SHP77 (cell line): ENCODE measurements around the gene LRP2BP.
"Not testable (repeated sequence)": the region's sequence is repeated elsewhere in the genome, so short reads cannot be mapped to it uniquely, and the experiment has no call there.

Experiments
- DNase-seq, 2 experiments: peaks; one replicate each; lab custom pipeline; 2025; lab: John Stamatoyannopoulos, UW

Gene LRP2BP

DNA sequence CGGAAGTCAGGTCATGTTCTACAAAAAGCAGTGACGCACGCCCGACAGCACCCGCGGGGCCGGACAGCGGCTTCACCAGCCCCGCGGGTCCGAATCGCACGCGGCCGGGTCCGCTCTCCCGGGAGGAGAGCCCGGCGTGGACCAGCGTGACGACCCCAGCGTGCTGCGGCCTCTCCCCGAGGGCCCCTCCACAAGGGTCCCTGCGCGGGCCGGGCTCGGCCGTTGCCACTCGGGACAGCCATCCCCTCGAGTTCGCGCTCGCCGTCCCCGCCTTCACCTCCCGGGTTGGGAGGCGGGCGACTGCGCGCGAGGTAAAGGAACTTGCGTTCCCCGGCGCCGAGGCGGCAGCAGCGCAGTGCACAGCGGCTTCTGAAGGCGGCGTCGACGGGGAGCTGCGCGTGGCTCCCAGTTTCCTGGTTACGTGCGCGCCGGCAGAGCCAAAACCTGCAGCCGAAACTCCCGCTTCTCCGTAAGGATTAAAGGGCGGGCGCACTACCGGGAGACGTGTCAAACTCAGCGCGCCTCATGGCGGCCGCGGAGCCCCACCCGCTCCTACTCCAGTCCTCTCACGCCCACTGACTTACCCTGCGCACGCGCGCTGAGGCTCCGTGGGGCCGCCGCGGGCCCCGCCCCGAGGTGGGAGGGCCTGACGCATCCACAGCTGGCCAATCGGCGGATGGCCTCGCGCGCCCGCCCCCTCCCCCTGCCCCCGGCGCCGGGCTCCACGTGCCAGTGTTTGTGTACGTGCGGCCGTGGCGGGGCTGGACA lies 416 bp upstream of the LRP2BP start:
- peak; percentile 60 to 82 for DNase-seq

DNA sequence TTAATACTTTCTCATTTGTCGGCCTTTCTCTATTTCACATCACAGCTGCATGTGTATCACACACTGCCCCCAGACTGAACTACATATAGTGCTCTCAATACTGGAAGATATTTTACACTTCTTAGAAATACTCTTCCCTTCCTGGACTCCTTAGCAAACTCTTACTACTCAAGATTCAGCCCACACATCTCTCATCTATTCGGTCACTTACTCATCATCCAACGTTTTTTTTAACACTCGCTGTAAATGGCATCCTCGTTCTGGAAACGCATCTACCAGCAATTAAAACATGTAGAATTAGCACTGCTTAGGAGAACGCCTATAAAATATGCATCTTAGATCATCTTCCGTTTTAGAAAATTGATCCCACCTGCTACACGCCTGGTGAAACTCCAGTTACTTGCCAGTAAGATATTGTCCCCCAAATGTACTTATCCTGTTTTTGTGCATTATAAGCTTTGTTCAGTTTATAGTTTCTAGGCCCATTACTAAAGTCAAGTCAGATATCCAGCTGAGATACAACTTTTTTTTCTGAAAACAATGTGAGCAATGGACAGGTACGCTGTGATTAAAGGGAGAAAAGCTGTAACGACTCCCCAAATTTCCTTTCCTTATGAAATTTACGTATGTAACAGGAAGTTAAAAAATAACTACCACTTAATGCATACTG lies 1.0 kb downstream of the LRP2BP start:
- DNase-seq: no peak

DNA sequence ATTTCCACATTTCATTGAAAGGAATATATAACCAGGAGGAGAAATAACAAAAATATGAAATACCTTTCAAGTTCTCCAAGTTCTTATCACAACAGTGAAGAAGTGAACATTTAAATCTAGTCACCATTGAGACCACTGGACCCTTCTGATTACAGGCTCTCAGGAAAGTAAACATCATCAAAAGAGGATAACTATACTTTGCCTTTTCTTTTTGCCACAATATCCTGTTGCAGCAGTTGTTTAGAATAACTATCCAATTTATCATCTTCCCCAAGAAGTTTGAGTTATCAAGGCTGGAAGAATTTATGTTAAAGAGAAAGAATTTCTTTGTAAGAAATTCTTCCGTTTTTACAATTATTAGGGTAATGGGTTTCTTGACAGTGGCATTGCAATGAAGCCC lies 3.6 kb downstream of the LRP2BP start:
- DNase-seq: no peak

DNA sequence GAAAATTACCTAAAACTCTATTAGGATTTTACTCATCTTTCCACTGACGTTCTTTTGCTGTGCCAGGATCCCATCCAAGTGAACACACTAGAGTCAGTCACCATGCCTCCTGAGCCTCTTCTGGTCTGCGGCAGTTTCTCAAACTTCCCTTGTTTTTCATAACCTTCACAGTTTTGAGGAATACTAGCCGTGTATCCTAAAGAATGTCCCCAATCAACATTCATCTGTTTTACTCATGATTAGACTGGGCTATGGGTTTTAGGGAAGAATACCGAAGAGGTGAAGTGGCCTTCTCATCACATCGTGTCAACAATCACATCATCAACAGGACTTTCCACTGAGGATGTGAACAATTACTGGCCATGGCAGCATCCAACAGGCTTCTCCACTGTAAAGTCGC lies 4.8 kb downstream of the LRP2BP start:
- DNase-seq: no peak

DNA sequence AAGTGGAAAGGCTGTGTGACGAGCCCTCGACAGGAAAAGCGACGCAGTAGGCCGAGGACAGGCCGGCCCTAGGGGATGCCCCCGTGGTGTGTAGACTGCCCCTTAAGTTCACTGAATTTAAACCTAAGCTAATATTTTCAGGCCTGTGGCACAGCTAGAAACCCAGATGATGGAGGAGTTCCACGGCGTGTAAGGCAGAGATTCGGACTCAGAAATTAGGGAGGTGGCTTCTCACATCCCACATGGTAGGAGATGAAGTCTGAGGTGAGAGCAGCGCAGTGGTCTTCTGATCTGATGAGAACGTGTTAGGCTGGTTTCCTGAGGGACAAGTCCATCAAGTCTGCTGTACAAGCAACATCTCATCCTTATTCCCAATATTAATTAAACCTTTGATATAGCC lies 7.8 kb downstream of the LRP2BP start:
- no peak for DNase-seq

DNA sequence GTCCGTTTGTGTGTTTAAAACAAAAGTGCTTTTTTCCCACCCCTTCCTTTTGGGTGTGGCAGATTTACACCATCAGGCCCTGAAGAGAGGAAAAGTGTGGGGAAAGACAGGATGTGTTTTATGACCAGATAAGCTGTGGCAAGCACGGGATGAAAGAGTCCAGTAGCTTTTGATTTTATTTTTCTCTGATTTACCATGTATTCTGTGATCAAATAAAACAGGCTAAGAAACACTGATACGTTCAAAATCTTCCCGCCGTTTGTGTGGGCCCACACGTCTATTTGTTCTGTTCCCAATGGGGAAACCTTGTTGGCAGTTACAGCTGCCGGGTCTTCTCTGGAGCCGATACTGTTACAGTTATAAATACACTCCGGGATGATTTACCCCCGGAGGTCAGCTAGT lies 10.8 kb downstream of the LRP2BP start:
- peak in 1 of 2 experiments; percentile 1 for DNase-seq

DNA sequence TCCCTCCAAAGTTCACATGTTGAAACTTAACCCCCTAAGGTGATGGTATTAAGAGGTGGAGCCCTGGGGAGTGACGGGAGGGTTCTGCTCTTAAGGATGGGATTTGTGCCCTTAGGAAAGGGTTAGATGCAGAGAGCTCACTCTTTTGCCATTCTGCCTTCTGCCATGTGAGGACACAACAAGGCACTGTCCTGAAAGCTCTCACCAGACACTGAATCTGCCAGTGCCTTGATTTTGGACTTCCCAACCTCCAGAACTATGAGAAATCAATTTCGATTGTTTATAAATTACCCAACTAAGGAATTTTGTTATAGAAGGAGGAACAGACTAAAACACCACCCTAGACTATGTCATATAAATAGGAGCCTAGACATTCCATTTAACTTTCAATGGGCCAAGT lies 11.7 kb downstream of the LRP2BP start:
- no peak for DNase-seq

DNA sequence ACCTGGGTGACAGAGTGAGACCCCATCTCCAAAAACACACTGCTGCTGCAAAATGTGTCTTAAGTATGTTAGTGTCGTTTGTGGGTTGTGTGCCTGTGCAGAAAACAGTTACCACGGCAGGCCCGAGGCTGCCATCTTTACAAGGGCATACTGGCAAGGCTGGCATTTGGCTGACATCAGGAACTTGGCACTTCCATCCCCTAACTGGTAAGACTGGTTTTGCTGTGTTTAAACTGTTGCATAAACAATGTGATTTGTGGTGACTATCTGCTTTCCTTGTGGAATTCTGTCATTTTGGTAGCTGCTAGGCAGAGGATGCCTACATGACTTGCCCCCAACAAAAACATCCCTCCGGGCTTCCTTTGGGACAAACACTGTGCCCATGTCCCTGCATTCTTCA lies 12.3 kb downstream of the LRP2BP start:
- DNase-seq: no peak

DNA sequence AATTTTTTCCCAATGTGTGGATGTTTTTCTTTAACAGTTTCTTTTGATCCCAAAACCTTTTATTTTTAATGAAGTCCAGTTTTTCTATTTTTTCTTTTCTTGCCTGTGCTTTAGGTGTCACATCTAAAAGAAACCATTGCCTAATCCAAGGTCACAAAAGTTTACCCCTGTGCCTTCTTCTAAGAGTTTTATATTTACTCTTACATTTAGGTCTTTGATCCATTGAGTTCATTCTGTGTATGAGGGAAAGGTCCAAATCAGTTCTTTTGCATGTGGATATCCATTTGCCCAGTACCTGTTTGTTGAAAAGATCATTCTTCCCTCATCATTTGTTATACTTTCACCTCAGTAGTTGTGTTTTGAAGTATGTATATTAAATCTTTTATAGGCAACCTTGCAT lies 13.0 kb downstream of the LRP2BP start:
- DNase-seq: no peak

DNA sequence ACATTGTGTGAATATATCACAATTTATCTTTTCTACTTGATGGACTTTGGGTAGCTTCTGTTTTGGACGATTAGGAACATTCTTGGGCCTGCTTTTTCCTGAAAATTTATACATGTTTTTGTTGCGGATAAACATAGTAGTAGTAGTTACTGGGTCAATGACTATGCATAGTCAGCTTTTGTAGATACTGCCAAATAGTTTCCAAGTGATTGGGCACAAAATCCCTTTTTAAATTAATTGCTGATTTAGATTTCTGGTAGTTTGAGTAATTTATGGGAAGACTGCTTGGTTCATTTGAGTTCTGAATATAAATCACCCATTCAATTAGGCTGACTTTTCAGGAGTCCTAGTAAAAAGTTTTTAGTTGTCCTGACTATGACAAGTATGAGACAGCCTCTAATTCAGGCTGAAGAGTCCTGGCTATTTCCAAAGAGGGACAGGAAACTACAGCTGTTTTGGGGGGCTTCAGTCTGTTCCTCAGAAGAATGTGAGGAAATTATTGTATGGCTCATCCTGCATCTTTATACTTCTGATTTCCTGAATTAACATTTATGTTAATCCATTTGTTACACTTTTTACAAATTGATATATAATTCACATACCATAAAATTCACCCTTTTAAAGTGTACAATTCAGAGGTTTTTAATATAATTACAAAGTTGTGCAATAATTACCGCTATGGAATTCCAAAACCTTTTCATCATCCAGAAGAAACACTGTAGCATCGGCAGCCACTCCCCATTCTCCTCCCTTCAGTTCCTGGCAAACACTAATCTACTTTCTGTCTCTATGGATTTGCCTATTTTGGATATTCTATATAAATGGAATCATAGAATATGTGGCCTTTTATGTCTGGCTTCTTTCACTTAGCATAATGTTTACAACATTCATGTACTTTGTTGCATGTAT lies 14.2 kb downstream of the LRP2BP start:
- no peak for DNase-seq

DNA sequence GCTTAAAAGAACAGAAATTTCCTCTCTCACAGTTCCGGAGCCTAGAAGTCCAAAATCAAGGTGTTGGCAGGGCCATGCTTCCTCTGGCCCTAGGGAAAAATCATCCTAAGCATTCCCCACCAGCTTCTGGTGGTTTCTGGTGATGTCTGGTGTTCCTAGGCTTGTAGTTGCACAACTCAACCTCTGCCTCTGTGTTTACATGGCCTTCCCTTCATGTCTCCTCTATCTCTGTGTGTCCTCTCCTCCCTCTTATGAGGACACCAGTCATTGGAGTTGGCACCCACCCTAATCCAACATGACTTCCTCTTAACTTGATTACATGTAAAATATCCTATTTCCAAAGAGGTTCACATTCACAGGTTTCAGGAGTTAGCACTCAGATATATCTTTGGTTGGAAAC lies 15.4 kb downstream of the LRP2BP start:
- DNase-seq: no peak

DNA sequence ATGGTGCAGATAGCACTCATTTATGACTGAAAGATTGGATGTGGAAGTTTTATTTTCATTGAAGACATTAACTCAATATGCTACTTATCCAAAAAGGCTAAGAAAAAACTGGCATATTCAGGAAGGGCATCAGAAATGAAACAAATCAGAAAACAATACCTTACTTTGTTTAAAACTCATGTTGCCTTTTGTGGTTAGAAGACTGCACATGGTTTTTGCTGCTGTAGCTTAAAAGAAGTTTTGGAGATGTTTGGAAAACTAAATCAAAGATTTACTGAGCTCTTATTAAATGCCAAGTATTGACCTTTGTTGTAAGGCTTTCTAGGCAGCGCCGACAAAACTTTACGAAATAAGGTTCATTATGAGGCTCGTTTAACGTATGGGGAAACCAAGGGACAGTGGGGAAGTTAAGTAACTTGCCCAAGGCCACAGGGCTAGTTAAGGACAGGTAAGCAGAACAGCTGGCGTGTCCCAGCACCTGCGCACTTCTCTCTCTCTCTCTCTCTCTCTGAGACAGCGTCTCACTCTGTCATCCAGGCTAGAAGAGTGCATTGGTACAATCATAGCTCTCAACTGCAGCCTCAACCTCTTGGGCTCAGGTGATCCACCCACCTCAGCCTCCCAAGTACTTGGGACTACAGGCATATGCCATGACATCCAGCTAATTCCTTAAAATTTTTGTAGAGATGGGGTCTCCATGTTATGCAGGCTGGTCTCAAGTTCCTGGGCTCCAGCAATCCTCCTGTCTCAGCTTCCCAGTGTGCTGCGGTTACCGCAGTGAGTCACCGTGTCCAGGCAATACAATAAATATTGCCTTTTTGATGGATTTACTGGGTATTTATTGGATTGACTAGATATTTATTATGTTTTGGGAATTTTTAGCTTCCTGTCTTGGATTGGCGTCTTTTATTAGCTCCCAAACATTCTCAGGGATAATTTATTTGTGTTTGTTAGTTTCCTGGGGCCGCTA lies 16.1 kb downstream of the LRP2BP start:
- no peak for DNase-seq

DNA sequence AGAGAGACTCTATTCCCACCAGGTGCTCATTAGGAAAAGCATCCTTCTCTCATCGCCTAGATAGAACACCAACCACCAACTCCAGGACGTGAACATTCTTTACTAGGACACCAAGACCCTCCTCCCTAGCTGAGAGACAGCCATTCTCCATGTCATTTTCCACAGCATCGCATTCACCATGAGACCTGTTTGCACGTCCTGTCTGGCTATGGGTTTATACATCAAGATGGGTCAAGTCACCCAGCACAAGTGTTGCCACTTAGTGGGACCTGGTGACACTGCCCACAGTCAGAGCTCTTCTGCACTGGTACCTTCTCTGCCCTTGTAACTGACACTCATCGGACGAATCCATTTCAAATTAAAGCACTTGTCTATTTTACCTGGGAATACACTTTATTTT lies 17.5 kb downstream of the LRP2BP start:
- DNase-seq: no peak

DNA sequence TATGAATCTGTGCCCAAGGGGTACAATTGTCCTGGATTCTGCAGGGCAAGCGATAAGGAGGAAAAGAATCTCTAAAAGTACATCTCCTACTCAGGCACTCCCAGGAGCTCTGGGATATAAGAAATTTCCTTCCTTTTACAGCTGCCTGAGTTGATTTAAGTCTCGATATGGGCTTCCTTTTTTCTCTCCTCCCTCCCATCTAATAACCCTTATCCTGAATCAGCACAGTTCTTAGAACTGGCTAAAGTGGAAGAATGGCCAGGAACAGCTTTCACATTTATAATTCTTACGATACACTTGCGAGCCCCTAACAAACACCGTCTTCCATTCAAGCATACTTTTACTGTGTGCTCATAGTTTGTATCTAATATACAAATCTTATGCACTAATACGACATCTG lies 21.2 kb downstream of the LRP2BP start:
- DNase-seq: no peak

DNA sequence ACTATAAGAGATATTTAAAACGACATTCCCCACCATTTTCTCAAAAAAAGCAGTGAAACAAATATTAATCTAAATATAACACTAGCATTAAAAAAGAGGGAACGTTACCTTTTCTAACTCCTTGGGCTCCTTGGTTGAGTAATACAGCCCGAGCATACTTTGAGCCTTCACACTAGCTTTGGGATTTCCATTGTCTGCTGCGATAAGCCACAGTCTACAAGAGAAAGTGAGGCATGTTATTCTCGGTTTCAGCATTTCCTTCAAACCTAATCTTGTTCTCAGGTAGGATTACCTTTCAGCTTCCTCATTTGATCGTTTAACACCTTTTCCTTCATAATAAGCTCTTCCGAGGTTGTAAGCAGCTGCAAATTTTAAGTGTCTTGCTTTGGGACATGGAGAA lies 21.7 kb downstream of the LRP2BP start:
- no peak for DNase-seq

DNA sequence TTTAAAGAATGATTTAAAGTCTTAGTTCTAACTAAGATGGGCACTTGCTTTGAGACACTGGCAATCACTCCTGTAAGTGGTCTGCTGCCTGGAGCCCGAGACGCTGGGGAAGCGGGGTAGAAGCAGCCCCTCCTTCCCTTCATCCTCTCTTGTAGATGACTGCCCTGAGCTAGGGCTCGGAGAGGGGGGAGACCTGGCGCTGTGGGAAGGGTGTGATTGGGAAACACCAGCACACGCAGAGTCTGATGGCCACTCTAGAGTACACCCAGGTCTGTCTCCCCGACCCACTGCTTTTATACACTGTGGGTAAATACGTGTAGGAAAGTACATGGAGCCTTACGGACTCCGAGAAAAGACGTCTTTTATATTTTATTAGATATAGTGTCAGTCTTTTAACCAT lies 24.0 kb downstream of the LRP2BP start:
- DNase-seq: no peak

DNA sequence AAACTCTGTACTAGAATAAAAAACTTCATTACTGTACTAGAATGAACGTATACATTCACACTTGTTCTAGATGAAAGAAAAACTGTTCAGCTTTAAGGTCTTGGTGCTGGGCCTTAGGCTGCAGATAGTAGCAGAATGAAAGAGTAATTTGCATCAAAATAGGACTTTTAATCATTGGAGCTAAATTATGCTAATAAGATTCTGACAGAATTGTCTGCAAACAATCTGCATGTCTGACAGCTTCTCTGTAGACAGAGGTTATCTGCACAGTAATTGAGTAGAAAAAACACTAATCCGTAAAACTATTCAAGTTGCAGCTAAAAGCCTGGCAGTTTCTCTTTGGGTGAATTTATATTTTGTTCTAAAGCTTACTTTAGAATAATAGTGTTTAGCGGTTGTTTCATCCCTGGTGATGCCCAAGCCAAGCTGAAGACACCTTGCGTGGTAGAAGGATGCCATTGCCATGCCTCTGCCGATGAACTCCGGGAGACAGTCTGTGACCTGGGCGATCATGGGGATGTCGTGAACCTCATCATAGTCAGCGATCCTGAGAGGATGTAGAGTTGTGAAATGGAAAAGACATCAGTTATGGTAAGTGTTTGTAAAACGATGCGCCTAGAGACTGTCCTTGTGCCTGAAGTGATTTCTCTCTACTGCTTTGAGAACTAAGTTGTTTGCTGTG lies 25.3 kb downstream of the LRP2BP start:
- DNase-seq: no peak

DNA sequence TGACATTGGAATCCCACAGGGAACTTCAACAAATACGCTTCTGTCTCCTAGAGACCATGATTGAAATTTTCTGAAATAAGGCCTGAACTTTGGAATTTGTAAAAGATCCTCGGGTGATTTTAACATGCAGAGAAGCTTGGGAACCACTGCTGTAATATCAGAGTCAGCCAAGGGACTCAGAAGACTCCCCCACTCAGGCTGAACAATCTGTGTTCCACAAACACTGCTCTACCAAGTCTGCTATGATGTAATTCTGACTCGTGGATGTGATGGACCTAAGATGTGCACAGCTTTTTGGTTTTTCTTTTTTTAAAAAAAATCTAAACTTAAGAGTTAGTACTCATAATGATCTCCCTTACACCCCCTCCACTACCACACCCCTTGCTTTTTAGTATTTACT lies 26.0 kb downstream of the LRP2BP start:
- no peak for DNase-seq

DNA sequence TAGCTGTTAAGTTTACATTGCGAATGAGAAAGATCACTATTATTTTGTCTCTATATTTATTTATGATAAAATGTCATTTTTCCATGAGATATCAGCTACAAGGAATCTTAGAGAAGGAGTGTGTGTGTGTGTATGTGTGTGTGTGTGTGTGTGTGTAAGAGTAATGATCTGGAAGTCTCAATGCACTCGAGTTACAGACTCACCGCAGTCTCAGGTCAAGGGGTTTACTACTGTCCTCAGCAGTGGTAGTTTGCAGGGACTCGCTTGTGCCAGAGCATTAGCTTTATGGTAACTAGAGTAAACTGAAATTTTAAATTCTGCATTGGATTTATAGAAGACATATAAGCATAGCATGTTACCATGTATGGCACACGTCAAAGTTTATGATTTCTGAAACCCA lies 30.8 kb downstream of the LRP2BP start:
- DNase-seq: no peak

DNA sequence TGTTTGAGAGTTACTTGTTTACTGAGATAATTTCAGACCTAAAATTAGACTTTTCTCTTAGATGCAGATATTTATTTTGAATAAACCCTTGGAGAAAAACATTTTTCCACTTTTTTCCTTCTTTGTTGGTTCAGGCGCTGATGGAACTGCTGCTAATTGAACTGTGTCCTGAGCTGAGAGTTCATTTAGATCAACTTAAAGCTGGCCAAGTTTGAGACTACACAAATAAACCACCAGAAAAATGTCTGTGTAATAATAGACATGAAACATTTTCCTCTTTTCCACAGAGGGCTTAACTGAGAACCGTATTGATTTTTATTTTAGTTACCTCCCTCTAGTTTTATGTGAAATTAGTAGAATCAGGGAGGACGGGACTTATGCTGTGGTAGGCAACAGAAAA lies 32.5 kb downstream of the LRP2BP start:
- no peak for DNase-seq

DNA sequence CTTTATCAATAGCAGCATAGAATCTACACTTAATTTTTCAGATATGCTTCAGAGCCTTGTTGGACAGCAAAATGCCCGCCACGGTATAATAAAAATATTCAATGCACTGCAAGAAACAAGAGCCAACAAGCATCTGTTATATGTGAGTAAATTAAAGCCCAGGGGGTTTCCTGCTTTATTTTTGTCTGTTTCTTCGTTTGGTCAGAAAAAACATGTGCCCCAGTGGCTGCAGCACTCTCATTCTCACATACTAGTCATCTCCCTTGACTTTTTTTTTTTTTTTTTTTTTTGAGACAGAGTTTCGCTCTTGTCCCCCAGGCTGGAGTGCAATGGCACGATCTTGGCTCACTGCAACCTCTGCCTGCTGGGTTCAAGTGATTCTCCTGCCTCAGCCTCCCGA lies 33.2 kb downstream of the LRP2BP start:
- not testable (repeated sequence) for DNase-seq
